IMR-90 (cell line): ENCODE results near the gene ADARB2. TPM values are rescaled to one million over a fixed set of nuclear protein-coding genes. Genes with fewer than 3 reads are reported as not detected.

Experiments used
- ATAC-seq: fragments of 200-7000 bp; cut with Tn5 transposase; 2 replicates; pipeline ENCODE4 v1.9.1; 2020; ENCODE audit warnings: low read depth, mild to moderate bottlenecking, moderate library complexity
- BruUV-seq: library from RNA; stranded (reverse); fragments of 400-500 nt; replicated peaks from 2 replicates; lab custom pipeline; 2021; lab: Mats Ljungman, UMichigan
- CTCF ChIA-PET: fragments of 300-600 bp; formaldehyde crosslinking; extraction: SDS; loops from one replicate; lab custom pipeline; 2021; ENCODE audit warnings: antibody characterized with exemption; lab: Yijun Ruan, JAX
- POLR2A ChIA-PET: fragments of 300-600 bp; sonication (Branson Sonifier 250); formaldehyde crosslinking; loops from one replicate; lab custom pipeline; 2022; ENCODE audit warnings: antibody characterized with exemption; ENCODE audit not compliant: unreplicated experiment; lab: Charles Lee
- DNase-seq: peaks from one replicate; pipeline ENCODE4 v3.0.0; 2013
- H2AFZ ChIP-seq: replicated peaks from 2 replicates; pipeline ENCODE3; 2013; ENCODE audit warnings: low read length, mild to moderate bottlenecking; ENCODE audit not compliant: poor library complexity
- H2AK5ac ChIP-seq: 2 replicates; pipeline ENCODE4 v1.6.1; 2013; ENCODE audit warnings: low read depth, low read length, inconsistent platforms
- H2AK9ac ChIP-seq: replicated peaks from 2 replicates; pipeline ENCODE3; 2013; ENCODE audit warnings: mild to moderate bottlenecking, low read depth, low read length, moderate library complexity; ENCODE audit not compliant: poor library complexity
- H2BK120ac ChIP-seq: 2 replicates; pipeline ENCODE4 v1.6.1; 2013; ENCODE audit warnings: low read depth, low read length, inconsistent platforms
- H2BK15ac ChIP-seq: 3 replicates; pipeline ENCODE4 v1.6.1; 2013; ENCODE audit warnings: low read depth, low read length, inconsistent platforms
- H2BK20ac ChIP-seq: 2 replicates; pipeline ENCODE4 v1.6.1; 2013; ENCODE audit warnings: low read depth, mild to moderate bottlenecking, inconsistent platforms, low read length, moderate library complexity
- H2BK5ac ChIP-seq: 2 replicates; pipeline ENCODE4 v1.6.1; 2013; ENCODE audit warnings: mild to moderate bottlenecking, low read depth, low read length, inconsistent platforms; ENCODE audit not compliant: poor library complexity, severe bottlenecking
- H3K14ac ChIP-seq: replicated peaks from 2 replicates; pipeline ENCODE4 v1.6.1; 2013; ENCODE audit warnings: low read depth, low read length, inconsistent platforms
- H3K18ac ChIP-seq: 2 replicates; pipeline ENCODE4 v1.6.1; 2013; ENCODE audit warnings: low read depth, low read length, control low read depth
- H3K23ac ChIP-seq: 2 replicates; pipeline ENCODE4 v1.6.1; 2013; ENCODE audit warnings: low read depth, low read length, inconsistent platforms
- H3K27ac ChIP-seq: 2 replicates; pipeline ENCODE4 v1.5.1; 2013; ENCODE audit warnings: mild to moderate bottlenecking, control low read depth, low read length; ENCODE audit not compliant: insufficient read depth
- H3K27me3 ChIP-seq: 2 replicates; pipeline ENCODE4 v1.6.1; 2013; ENCODE audit warnings: low read length; ENCODE audit not compliant: control insufficient read depth, insufficient read depth
- H3K36me3 ChIP-seq: 2 replicates; pipeline ENCODE4 v1.6.1; 2013; ENCODE audit warnings: low read length, mixed read lengths; ENCODE audit not compliant: control insufficient read depth, insufficient read depth
- H3K4ac ChIP-seq: 2 replicates; pipeline ENCODE4 v1.6.1; 2013; ENCODE audit warnings: low read depth, low read length, inconsistent platforms
- H3K4me1 ChIP-seq: 2 replicates; pipeline ENCODE4 v1.6.1; 2013; ENCODE audit warnings: low read length, mixed read lengths; ENCODE audit not compliant: control insufficient read depth, insufficient read depth
- H3K4me2 ChIP-seq: 2 replicates; pipeline ENCODE4 v1.6.1; 2013; ENCODE audit warnings: low read depth, mild to moderate bottlenecking, control low read depth, low read length, moderate library complexity
- H3K4me3 ChIP-seq: 2 replicates; pipeline ENCODE4 v1.5.1; 2013; ENCODE audit warnings: low read depth, mild to moderate bottlenecking, control low read depth, low read length, moderate library complexity; ENCODE audit not compliant: insufficient read depth
- H3K56ac ChIP-seq: 2 replicates; pipeline ENCODE4 v1.6.1; 2013; ENCODE audit warnings: low read length, inconsistent platforms; ENCODE audit not compliant: insufficient read depth; ENCODE audit errors: extremely low read depth
- H3K79me1 ChIP-seq, 2 experiments: 2 replicates each; pipeline ENCODE4 v1.6.1; 2013; ENCODE audit warnings: low read length in 2 of 2, inconsistent platforms in 1 of 2, low read depth in 1 of 2
- H3K9ac ChIP-seq: 2 replicates; pipeline ENCODE4 v1.6.1; 2013; ENCODE audit warnings: low read depth, low read length, control low read depth
- H3K9me1 ChIP-seq: 2 replicates; pipeline ENCODE4 v1.6.1; 2013; ENCODE audit warnings: low read length, inconsistent platforms; ENCODE audit not compliant: insufficient read depth
- H3K9me3 ChIP-seq: 2 replicates; pipeline ENCODE4 v1.6.1; 2013; ENCODE audit warnings: low read length; ENCODE audit not compliant: control insufficient read depth, insufficient read depth
- H4K20me1 ChIP-seq: 2 replicates; pipeline ENCODE4 v1.6.1; 2013; ENCODE audit warnings: low read length, inconsistent platforms; ENCODE audit not compliant: insufficient read depth
- H4K5ac ChIP-seq: 2 replicates; pipeline ENCODE4 v1.6.1; 2013; ENCODE audit warnings: mild to moderate bottlenecking, low read depth, low read length, control low read depth
- H4K8ac ChIP-seq, 2 experiments: 2 replicates each; pipeline ENCODE4 v1.6.1; 2013; ENCODE audit warnings: low read depth in 2 of 2, low read length in 2 of 2, control low read depth in 1 of 2, inconsistent platforms in 1 of 2
- H4K91ac ChIP-seq: 2 replicates; pipeline ENCODE4 v1.6.1; 2013; ENCODE audit warnings: low read depth, low read length, inconsistent platforms; ENCODE audit not compliant: insufficient read depth
- BHLHE40 ChIP-seq: fragments of 150-350 bp; IDR thresholded peaks from 2 replicates; pipeline ENCODE4 v1.6.1; 2016; ENCODE audit warnings: mild to moderate bottlenecking, low read depth, low read length
- CTCF ChIP-seq: conservative IDR thresholded peaks from 2 replicates; pipeline ENCODE4 v1.5.1; 2012; ENCODE audit warnings: mild to moderate bottlenecking, low read depth, low read length, improper control_type of control experiment
- FOS ChIP-seq: fragments of 150-350 bp; IDR thresholded peaks from 2 replicates; pipeline ENCODE4 v1.6.1; 2016; ENCODE audit warnings: low read depth, low read length
- MAFK ChIP-seq: IDR thresholded peaks from 2 replicates; pipeline ENCODE4 v1.6.1; 2012; ENCODE audit warnings: low read depth, low read length, improper control_type of control experiment
- MAZ ChIP-seq: IDR thresholded peaks from 2 replicates; pipeline ENCODE4 v1.6.1; 2012; ENCODE audit warnings: low read depth, mild to moderate bottlenecking, low read length, improper control_type of control experiment, moderate library complexity, borderline replicate concordance
- MXI1 ChIP-seq: IDR thresholded peaks from 2 replicates; pipeline ENCODE4 v1.6.1; 2012; ENCODE audit warnings: low read depth, mild to moderate bottlenecking, low read length, moderate library complexity, borderline replicate concordance
- NFE2L2 ChIP-seq: fragments of 150-350 bp; IDR thresholded peaks from 2 replicates; pipeline ENCODE4 v1.6.1; 2016; ENCODE audit warnings: low read depth, mild to moderate bottlenecking, low read length
- POLR2A ChIP-seq: IDR thresholded peaks from 2 replicates; pipeline ENCODE4 v1.6.1; 2012; ENCODE audit warnings: mild to moderate bottlenecking, low read depth, low read length
- SMC3 ChIP-seq: fragments of 150-350 bp; IDR thresholded peaks from 2 replicates; pipeline ENCODE4 v1.6.1; 2016; ENCODE audit warnings: low read depth, mild to moderate bottlenecking, antibody characterized with exemption, low read length, moderate library complexity
- USF2 ChIP-seq: fragments of 150-350 bp; IDR thresholded peaks from 2 replicates; pipeline ENCODE4 v1.6.1; 2017; ENCODE audit warnings: mild to moderate bottlenecking, antibody characterized with exemption, low read length, low read depth
- WGBS, 2 experiments: methylation state at CpG; one replicate each; pipeline versions ENCODE4 v1.1.5 to v1.1.7; 2013; ENCODE audit warnings: missing lambda C conversion rate in 2 of 2; ENCODE audit not compliant: insufficient read length in 1 of 2; ENCODE audit errors: extremely low coverage in 2 of 2; 5-methylcytosine and 5-hydroxymethylcytosine counted together
- dilution Hi-C: fragments of 300-500 bp; cut with HindIII; formaldehyde crosslinking; loops from one replicate; pipeline ENCODE4 v1.14.3; 2018; ENCODE audit warnings: low sequenced_read_pairs; ENCODE audit not compliant: unreplicated experiment
- in situ Hi-C: fragments of 300-500 bp; cut with MboI; formaldehyde crosslinking; loops from 3 replicates; pipeline ENCODE4 v1.14.3; 2019; ENCODE audit warnings: low sequenced_read_pairs, inconsistent platforms, mixed read lengths
- intact Hi-C: fragments of 100-400 bp; cut with micrococcal nuclease; formaldehyde crosslinking; loops from 2 replicates; pipeline ENCODE4 v1.10.0; 2022
- polyA plus RNA-seq, 3 experiments: library from polyadenylated mRNA; depleted of rRNA; stranded (reverse); fragments of >200 nt; gene quantifications; 2 replicates each; pipeline ENCODE4 v1.2.3, GENCODE V29; 2012; ENCODE audit warnings: low replicate concordance in 1 of 3
- total RNA-seq: library from RNA; depleted of rRNA; stranded (reverse); fragments of >200 nt; gene quantifications from 2 replicates; pipeline ENCODE4 v1.2.3, GENCODE V29; 2012

ADARB2 gene
- total and polyA plus RNA-seq, 2 of the 4 experiments (the other 2 are of a cell fraction), result not detected

- BruUV-seq, result no TSS peak
- ATAC-seq (no peak), DNase-seq (no peak)
- dilution Hi-C loops (no loop called here), intact Hi-C loops (no loop called here), in situ Hi-C loops (no loop called here)
- Histone ChIP-seq H3K56ac (no peak overlapping the region), H2AFZ (no peak overlapping the region), H3K27me3 (no peaks in the 10 kb centered on the region), H2AK9ac (no peak overlapping the region), H2BK15ac (no peak overlapping the region), H2BK5ac (no peak overlapping the region), H4K8ac (no peak overlapping the region), H3K9me1 (no peaks in the 10 kb centered on the region), H3K4me2 (no peak overlapping the region), H3K79me1 (no peaks in the 10 kb centered on the region), H4K91ac (no peak overlapping the region), H3K4me1 (no peaks in the 10 kb centered on the region), H3K14ac (no peak overlapping the region), H4K20me1 (no peaks in the 10 kb centered on the region), H2AK5ac (no peak overlapping the region), H2BK20ac (no peak overlapping the region), H3K9ac (no peak overlapping the region), H3K18ac (no peak overlapping the region), H3K23ac (no peak overlapping the region), H3K36me3 (no peaks in the 10 kb centered on the region), H3K27ac (no peak overlapping the region), H3K4ac (no peak overlapping the region), H3K9me3 (peaks cover 63% of the 10 kb centered on the region), H4K5ac (no peak overlapping the region), H3K4me3 (no peak overlapping the region), H2BK120ac (no peak overlapping the region)
- CTCF ChIA-PET, result no interaction called here
- no peak for TF ChIP-seq MAZ
- no peak for TF ChIP-seq POLR2A
- TF ChIP-seq CTCF, result no peak
- TF ChIP-seq USF2, result no peak
- TF ChIP-seq MXI1, result no peak
- no peak for TF ChIP-seq FOS
- no peak for TF ChIP-seq NFE2L2
- TF ChIP-seq MAFK, result no peak
- TF ChIP-seq BHLHE40, result no peak
- no peak for TF ChIP-seq SMC3
- POLR2A ChIA-PET, result no interaction called here
- WGBS, 2 experiments, result 62% methylated on average over 9 of the region's 14 CpGs; no CpG with 5 or more reads in 1 of the 2 experiments
Observed at GRCh38 chr10:1515121-1515779, 222.1 kb downstream of the ADARB2 start.
